Vagina (tissue), 2 donors: Measurements from ENCODE around the gene SUPT6H.

Source experiments
- POLR2A ChIP-seq, 2 donors: fragments of 450-650 bp; IDR thresholded peaks; one replicate each; pipeline ENCODE4 v1.6.1; 2017; ENCODE audit warnings: antibody characterized with exemption in 2 of 2, mild to moderate bottlenecking in 2 of 2, moderate library complexity in 2 of 2
- POLR2AphosphoS5 ChIP-seq, 2 donors: sonication (generic); formaldehyde crosslinking; IDR thresholded peaks; one replicate each; pipeline ENCODE4 v1.9.0; 2017; ENCODE audit warnings: antibody characterized with exemption in 2 of 2, mild to moderate bottlenecking in 2 of 2, low read depth in 1 of 2; ENCODE audit not compliant: insufficient read depth in 1 of 2
- TF ChIP-seq, protein P1 (sequence below), 3 experiments: fragments of 450-650 bp in 2 of 3; fragments of 200-600 bp in 1 of 3; sonication (generic) in 1 of 3; IDR thresholded peaks; one replicate each; pipeline ENCODE4 v1.5.1; 2017 to 2019; ENCODE audit warnings: antibody characterized with exemption in 3 of 3, mild to moderate bottlenecking in 2 of 3, moderate library complexity in 2 of 3

DNA sequence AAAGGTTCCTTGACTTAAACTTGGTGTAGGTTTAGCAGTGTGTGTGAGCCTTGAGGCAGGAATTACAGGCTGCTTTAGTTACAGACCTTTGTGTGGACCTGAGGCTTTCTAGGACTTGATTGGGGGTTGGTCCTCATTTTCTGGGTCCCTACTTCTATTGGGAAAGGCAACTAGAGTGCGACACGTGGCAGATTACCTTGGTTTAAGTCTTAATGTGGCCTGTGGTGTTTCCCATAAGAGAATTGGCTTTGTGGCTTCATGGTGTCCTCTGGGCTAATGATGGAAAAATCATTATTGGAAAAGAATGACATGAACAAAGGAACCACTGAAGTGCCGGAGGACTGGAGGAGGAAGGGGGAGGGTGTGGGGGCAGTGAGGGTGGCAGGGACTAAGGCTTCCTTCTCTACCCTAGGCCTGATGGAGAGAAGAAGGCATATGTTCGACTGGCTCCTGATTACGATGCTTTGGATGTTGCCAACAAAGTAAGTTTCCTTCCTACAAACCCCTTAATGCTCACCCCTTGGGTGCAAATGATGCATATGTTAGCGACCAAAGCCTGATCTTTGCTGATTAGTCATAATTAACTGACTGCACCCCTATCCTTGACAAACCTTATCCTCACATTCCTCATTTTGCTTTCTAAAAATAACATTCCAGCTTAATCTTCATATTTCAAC lies 61.3 kb downstream of the SUPT6H start:
- TF ChIP-seq, protein P1, sequence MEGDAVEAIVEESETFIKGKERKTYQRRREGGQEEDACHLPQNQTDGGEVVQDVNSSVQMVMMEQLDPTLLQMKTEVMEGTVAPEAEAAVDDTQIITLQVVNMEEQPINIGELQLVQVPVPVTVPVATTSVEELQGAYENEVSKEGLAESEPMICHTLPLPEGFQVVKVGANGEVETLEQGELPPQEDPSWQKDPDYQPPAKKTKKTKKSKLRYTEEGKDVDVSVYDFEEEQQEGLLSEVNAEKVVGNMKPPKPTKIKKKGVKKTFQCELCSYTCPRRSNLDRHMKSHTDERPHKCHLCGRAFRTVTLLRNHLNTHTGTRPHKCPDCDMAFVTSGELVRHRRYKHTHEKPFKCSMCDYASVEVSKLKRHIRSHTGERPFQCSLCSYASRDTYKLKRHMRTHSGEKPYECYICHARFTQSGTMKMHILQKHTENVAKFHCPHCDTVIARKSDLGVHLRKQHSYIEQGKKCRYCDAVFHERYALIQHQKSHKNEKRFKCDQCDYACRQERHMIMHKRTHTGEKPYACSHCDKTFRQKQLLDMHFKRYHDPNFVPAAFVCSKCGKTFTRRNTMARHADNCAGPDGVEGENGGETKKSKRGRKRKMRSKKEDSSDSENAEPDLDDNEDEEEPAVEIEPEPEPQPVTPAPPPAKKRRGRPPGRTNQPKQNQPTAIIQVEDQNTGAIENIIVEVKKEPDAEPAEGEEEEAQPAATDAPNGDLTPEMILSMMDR (IDR thresholded peaks at IDR 0.05) = no peak
- TF ChIP-seq POLR2AphosphoS5 (IDR thresholded peaks at IDR 0.05; ENCODE audit: insufficient read depth in 1 of 2, low read depth in 1 of 2) (no peak), POLR2A (IDR thresholded peaks at IDR 0.05) (no peak)
